NCI-H226 (cell line): Measurements from ENCODE around the gene NCKAP5L.
"Not testable (repeated sequence)": the region's sequence is repeated elsewhere in the genome, so short reads cannot be mapped to it uniquely, and the experiment has no call there.

Experiments used
- DNase-seq: peaks from one replicate; pipeline ENCODE4 v3.0.0-alpha.2; 2015

NCKAP5L gene

GRCh38 chr12:49865109-49865781, 37.0 kb upstream of the NCKAP5L start:
- DNase-seq = no peak

GRCh38 chr12:49864798-49865090, 36.5 kb upstream of the NCKAP5L start:
- DNase-seq = no peak

- no peak for DNase-seq
Observed at GRCh38 chr12:49863946-49864797, 36.0 kb upstream of the NCKAP5L start.

GRCh38 chr12:49860921-49861320, 32.7 kb upstream of the NCKAP5L start:
- DNase-seq = not testable (repeated sequence)

GRCh38 chr12:49855890-49856289, 27.7 kb upstream of the NCKAP5L start:
- not testable (repeated sequence) for DNase-seq

GRCh38 chr12:49854976-49855375, 26.8 kb upstream of the NCKAP5L start:
- no peak for DNase-seq

- DNase-seq = no peak
Observed at GRCh38 chr12:49853671-49854070, 25.5 kb upstream of the NCKAP5L start.

- no peak for DNase-seq
Observed at GRCh38 chr12:49847161-49847560, 18.9 kb upstream of the NCKAP5L start.

GRCh38 chr12:49846032-49846431, 17.8 kb upstream of the NCKAP5L start:
- DNase-seq = no peak

GRCh38 chr12:49843876-49844437, 15.7 kb upstream of the NCKAP5L start:
- DNase-seq = no peak

- DNase-seq = no peak
Observed at GRCh38 chr12:49843411-49843810, 15.2 kb upstream of the NCKAP5L start.

GRCh38 chr12:49842519-49843352, 14.5 kb upstream of the NCKAP5L start, which contains the start of gene BCDIN3D:
Gene BCDIN3D, minus strand, starts transcription at chr12:49843106. Its CDS starts 19 bp downstream, at chr12:49843087.
- peak; percentile 99 for DNase-seq

GRCh38 chr12:49838973-49839633, 10.9 kb upstream of the NCKAP5L start:
- peak; percentile 37 for DNase-seq

- DNase-seq = peak; percentile 62
Observed at GRCh38 chr12:49832836-49833421, 4.7 kb upstream of the NCKAP5L start.

GRCh38 chr12:49831717-49832116, 3.5 kb upstream of the NCKAP5L start:
- no peak for DNase-seq

GRCh38 chr12:49827401-49828099, 663 bp downstream of the NCKAP5L start:
- DNase-seq = peak; percentile 95

- DNase-seq = no peak
Observed at GRCh38 chr12:49827051-49827400, 1.2 kb downstream of the NCKAP5L start.

GRCh38 chr12:49825971-49826421, 2.2 kb downstream of the NCKAP5L start:
- no peak for DNase-seq

- no peak for DNase-seq
Observed at GRCh38 chr12:49825360-49825970, 2.7 kb downstream of the NCKAP5L start.

- DNase-seq = no peak
Observed at GRCh38 chr12:49824895-49825294, 3.3 kb downstream of the NCKAP5L start.

- no peak for DNase-seq
Observed at GRCh38 chr12:49824416-49824815, 3.8 kb downstream of the NCKAP5L start.
